ENCODE data around the gene TINCR. TPM values are rescaled to one million over a fixed set of nuclear protein-coding genes. Genes with fewer than 3 reads are reported as not detected.

Gene TINCR
- total RNA-seq, 2 experiments from 2014 or later: 0.60 to 1.2 TPM

DNA sequence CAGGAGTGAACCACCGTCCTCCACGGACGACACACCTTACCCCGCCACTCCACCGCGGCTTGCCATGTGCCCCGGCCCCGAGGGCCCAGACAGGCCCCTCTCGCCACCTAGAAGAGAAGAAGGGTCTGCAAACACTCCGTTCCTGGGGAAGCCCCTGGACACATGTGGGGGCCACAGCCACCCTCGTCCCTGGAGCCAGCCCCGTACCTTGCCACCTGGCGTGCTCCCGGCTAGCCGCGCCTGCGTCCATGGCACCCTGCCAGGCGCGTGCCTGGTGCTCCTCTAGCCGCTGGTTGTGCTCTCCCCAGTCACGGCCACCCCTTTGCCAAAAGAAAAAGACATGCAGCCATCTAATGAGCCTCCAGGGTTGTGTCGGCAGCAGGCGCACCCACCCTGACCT is 19.9 kb upstream of the TINCR start:
- Histone ChIP-seq H3K9me2 (ENCODE audit: insufficient read depth, low read length) (no peaks in the 10 kb centered on the region), H3K4me1 (ENCODE audit: insufficient read depth, low read length, poor library complexity, severe bottlenecking) (no peaks in the 10 kb centered on the region), H3K4me3 (ENCODE audit: low read depth, low read length, poor library complexity, severe bottlenecking) (no peak overlapping the region), H3K36me3 (ENCODE audit: insufficient read depth, low read length) (peaks cover 85% of the 10 kb centered on the region), H3K9me3 (ENCODE audit: low read length) (no peaks in the 10 kb centered on the region), H3K79me2 (ENCODE audit: insufficient read depth, low read depth, low read length) (no peaks in the 10 kb centered on the region), H4K20me1 (ENCODE audit: insufficient read depth, low read length) (no peaks in the 10 kb centered on the region), H3K27ac (ENCODE audit: low read depth, low read length, poor library complexity, severe bottlenecking) (no peak overlapping the region), H3K4me2 (ENCODE audit: low read length) (no peak overlapping the region), H2AFZ (ENCODE audit: low read length) (no peak overlapping the region)
- TF ChIP-seq, protein P1, sequence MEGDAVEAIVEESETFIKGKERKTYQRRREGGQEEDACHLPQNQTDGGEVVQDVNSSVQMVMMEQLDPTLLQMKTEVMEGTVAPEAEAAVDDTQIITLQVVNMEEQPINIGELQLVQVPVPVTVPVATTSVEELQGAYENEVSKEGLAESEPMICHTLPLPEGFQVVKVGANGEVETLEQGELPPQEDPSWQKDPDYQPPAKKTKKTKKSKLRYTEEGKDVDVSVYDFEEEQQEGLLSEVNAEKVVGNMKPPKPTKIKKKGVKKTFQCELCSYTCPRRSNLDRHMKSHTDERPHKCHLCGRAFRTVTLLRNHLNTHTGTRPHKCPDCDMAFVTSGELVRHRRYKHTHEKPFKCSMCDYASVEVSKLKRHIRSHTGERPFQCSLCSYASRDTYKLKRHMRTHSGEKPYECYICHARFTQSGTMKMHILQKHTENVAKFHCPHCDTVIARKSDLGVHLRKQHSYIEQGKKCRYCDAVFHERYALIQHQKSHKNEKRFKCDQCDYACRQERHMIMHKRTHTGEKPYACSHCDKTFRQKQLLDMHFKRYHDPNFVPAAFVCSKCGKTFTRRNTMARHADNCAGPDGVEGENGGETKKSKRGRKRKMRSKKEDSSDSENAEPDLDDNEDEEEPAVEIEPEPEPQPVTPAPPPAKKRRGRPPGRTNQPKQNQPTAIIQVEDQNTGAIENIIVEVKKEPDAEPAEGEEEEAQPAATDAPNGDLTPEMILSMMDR (conservative IDR thresholded peaks at IDR 0.05; ENCODE audit: low read length): no peak
- no peak for TF ChIP-seq EZH2phosphoT487 (IDR thresholded peaks at IDR 0.05; ENCODE audit: borderline replicate concordance, low read depth, low read length)
- ChIA-PET CTCF (ENCODE audit: unreplicated experiment) (no interaction called here), POLR2A (no interaction called here)
- DNase-seq (ENCODE audit: low spot score): no peak
- no TSS peak for BruUV-seq (replicated peaks)
- intact Hi-C loops (cut with micrococcal nuclease; ENCODE audit: unreplicated experiment): no loop called here

DNA sequence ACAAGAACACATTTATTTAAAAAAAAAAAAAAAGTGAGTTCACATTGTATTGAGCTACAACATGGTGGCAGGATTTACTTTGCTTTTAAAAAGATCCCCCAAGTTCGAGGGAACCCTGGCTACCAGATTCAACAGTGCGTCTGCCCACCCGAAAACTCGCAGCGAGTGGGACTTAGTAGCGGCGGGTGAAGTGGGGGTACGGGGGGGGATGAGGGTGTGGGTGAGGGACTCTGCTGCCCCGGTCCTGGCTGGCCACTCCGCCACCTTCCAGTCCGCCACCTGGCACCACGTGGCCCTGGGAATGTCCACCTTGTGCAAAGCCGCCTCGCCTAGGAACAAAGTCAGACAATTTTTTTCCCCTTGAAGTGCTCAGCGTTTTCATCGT is 19.3 kb upstream of the TINCR start:
- Histone ChIP-seq H3K4me3 (ENCODE audit: low read depth, low read length, poor library complexity, severe bottlenecking) (no peak overlapping the region), H3K79me2 (ENCODE audit: insufficient read depth, low read depth, low read length) (no peaks in the 10 kb centered on the region), H3K27ac (ENCODE audit: low read depth, low read length, poor library complexity, severe bottlenecking) (no peak overlapping the region), H3K4me1 (ENCODE audit: insufficient read depth, low read length, poor library complexity, severe bottlenecking) (no peaks in the 10 kb centered on the region), H4K20me1 (ENCODE audit: insufficient read depth, low read length) (no peaks in the 10 kb centered on the region), H3K36me3 (ENCODE audit: insufficient read depth, low read length) (peaks cover 82% of the 10 kb centered on the region), H3K4me2 (ENCODE audit: low read length) (no peak overlapping the region), H3K9me2 (ENCODE audit: insufficient read depth, low read length) (no peaks in the 10 kb centered on the region), H3K9me3 (ENCODE audit: low read length) (no peaks in the 10 kb centered on the region), H2AFZ (ENCODE audit: low read length) (no peak overlapping the region)
- DNase-seq (ENCODE audit: low spot score): no peak
- intact Hi-C loops (cut with micrococcal nuclease; ENCODE audit: unreplicated experiment): no loop called here
- ChIA-PET CTCF (ENCODE audit: unreplicated experiment) (no interaction called here), POLR2A (no interaction called here)
- TSS peak; percentile 73 for BruUV-seq (replicated peaks)
- TF ChIP-seq, protein P1 (conservative IDR thresholded peaks at IDR 0.05; ENCODE audit: low read length): no peak
- no peak for TF ChIP-seq EZH2phosphoT487 (IDR thresholded peaks at IDR 0.05; ENCODE audit: borderline replicate concordance, low read depth, low read length)

DNA sequence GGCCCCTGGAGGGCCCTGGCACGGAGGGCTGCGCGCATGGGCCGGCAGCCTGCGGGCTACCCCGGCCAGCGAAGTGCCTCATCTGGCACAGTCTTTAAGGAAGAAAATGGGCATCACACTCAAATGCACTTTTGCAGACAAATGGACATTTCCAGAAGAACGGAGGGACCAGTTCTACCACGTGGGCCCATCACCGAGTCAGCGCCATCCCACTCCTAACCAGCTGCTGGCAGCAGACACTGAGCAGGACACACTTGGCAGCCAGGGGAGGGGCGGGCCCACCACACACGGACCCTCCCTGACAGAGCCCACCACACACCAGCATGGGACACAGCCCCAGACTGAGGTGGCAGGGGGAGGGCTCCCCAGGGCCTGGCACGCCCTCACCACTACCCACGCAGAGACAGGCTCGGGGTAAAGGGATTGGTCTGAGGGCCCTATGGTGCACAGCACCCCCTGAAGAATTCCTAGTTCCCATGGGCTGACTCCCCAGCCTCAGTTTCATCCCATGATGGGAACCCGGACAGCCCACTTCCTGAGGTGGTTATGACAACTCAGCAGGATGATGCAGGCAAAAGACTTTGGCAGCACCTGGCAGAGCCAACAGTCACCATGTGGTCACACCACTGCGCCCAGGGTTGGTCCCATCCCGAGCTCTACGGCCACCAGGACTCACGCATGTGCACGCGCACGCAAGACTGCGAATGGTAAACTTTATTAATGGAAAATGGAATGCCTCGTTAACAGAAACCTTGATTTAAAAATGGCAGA is 18.7 kb upstream of the TINCR start:
- TF ChIP-seq, protein P1 (conservative IDR thresholded peaks at IDR 0.05; ENCODE audit: low read length): no peak
- TF ChIP-seq EZH2phosphoT487 (IDR thresholded peaks at IDR 0.05; ENCODE audit: borderline replicate concordance, low read depth, low read length): no peak
- no peaks in the 10 kb centered on the region for H4K20me1 ChIP-seq (ENCODE audit: insufficient read depth, low read length)
- CTCF ChIA-PET (ENCODE audit: unreplicated experiment): no interaction called here
- no peaks in the 10 kb centered on the region for H3K4me1 ChIP-seq (ENCODE audit: insufficient read depth, low read length, poor library complexity, severe bottlenecking)
- no peak overlapping the region for H2AFZ ChIP-seq (ENCODE audit: low read length)
- H3K79me2 ChIP-seq (ENCODE audit: insufficient read depth, low read depth, low read length): no peaks in the 10 kb centered on the region
- H3K36me3 ChIP-seq (ENCODE audit: insufficient read depth, low read length): peaks cover 76% of the 10 kb centered on the region
- no peak overlapping the region for H3K27ac ChIP-seq (ENCODE audit: low read depth, low read length, poor library complexity, severe bottlenecking)
- H3K4me2 ChIP-seq (ENCODE audit: low read length): no peak overlapping the region
- H3K9me2 ChIP-seq (ENCODE audit: insufficient read depth, low read length): no peaks in the 10 kb centered on the region
- H3K4me3 ChIP-seq (ENCODE audit: low read depth, low read length, poor library complexity, severe bottlenecking): no peak overlapping the region
- no peak for DNase-seq (ENCODE audit: low spot score)
- no peaks in the 10 kb centered on the region for H3K9me3 ChIP-seq (ENCODE audit: low read length)
- POLR2A ChIA-PET: no interaction called here
- no TSS peak for BruUV-seq (replicated peaks)
- intact Hi-C loops (cut with micrococcal nuclease; ENCODE audit: unreplicated experiment): no loop called here

All from OCI-LY7 (cell line).